Measurements from ENCODE around the gene CNN1. TPM values are rescaled to one million over a fixed set of nuclear protein-coding genes. Genes with fewer than 3 reads are reported as not detected.

CNN1 gene
- total and polyA plus RNA-seq, 9 of the 15 experiments (the other 6 are each of a cell fraction or from before 2014, with no cell fraction given) = 0.23 to 10.6 (median 5.2) TPM

GRCh38 chr19:11547929-11548700 lies 9.5 kb downstream of the CNN1 start (continued):
- TF ChIP-seq VEZF1 (CRISPR knock-in tag; IDR thresholded peaks at IDR 0.05) (no peak), MAFF (IDR thresholded peaks at IDR 0.05; ENCODE audit: low read length) (no peak), GTF3C2 (IDR thresholded peaks at IDR 0.05; ENCODE audit: borderline replicate concordance, extremely low read depth, insufficient read length) (no peak), ID3 (CRISPR knock-in tag; IDR thresholded peaks at IDR 0.05) (no peak), ID3 (tag; IDR thresholded peaks at IDR 0.05) (no peak), KAT7 (CRISPR knock-in tag; IDR thresholded peaks at IDR 0.05; ENCODE audit: borderline replicate concordance) (no peak), HEY1 (CRISPR knock-in tag; IDR thresholded peaks at IDR 0.05; ENCODE audit: borderline replicate concordance) (no peak), ZNF785 (CRISPR knock-in tag; IDR thresholded peaks at IDR 0.05) (no peak), ZBTB5 (IDR thresholded peaks at IDR 0.05) (no peak), ZNF318 (IDR thresholded peaks at IDR 0.05; ENCODE audit: borderline replicate concordance in 1 of 2, low read depth in 1 of 2) (no peak)
